Activated CD4-positive, alpha-beta T cell treated with anti-CD3 and anti-CD28 coated beads, Interleukin-10, Interleukin-2, amounts not matched to agents 100 ng/mL and 50 ng/mL, durations not matched to agents 16 hours and 8 hours (primary cell): ENCODE data around the gene ZDHHC6.
"Not testable (repeated sequence)": the region's sequence is repeated elsewhere in the genome, so short reads cannot be mapped to it uniquely, and the experiment has no call there.

Experiments
- DNase-seq: peaks from one replicate; pipeline ENCODE4 v3.0.0-alpha.2; 2020

ZDHHC6 gene

GRCh38 chr10:112388056-112388455, 58.7 kb downstream of the ZDHHC6 start:
- DNase-seq: not testable (repeated sequence)

- no peak for DNase-seq
Observed at GRCh38 chr10:112385201-112385600, 61.5 kb downstream of the ZDHHC6 start.

GRCh38 chr10:112384141-112384540, 62.6 kb downstream of the ZDHHC6 start:
- no peak for DNase-seq

- DNase-seq: peak; percentile 36
Observed at GRCh38 chr10:112383325-112383724, 63.4 kb downstream of the ZDHHC6 start.

GRCh38 chr10:112382515-112383235, 64.0 kb downstream of the ZDHHC6 start:
- no peak for DNase-seq
